Amygdala (tissue), 56 donors: ENCODE data around the gene LIF.
A peak's percentile ranks its signal among the peaks of the same experiment; 100 is the strongest.
"Not testable (repeated sequence)": the region's sequence is repeated elsewhere in the genome, so short reads cannot be mapped to it uniquely, and the experiment has no call there.

Experiments
- DNase-seq, 56 donors: peaks; one replicate each; lab custom pipeline; 2025; lab: John Stamatoyannopoulos, UW

Gene LIF

GRCh38 chr22:30247974-30248373, 1.4 kb upstream of the LIF start:
- DNase-seq: no peak

- no peak for DNase-seq
These were observed 1.0 kb upstream of the LIF start for GRCh38 chr22:30247561-30247960.

GRCh38 chr22:30246814-30247376, 336 bp upstream of the LIF start:
- no peak for DNase-seq

GRCh38 chr22:30245181-30245984, 1.2 kb downstream of the LIF start:
- DNase-seq: no peak

- no peak for DNase-seq
These were observed 1.9 kb downstream of the LIF start for GRCh38 chr22:30244641-30245040.

- no peak for DNase-seq
These were observed 2.5 kb downstream of the LIF start for GRCh38 chr22:30244066-30244465.

GRCh38 chr22:30243661-30244060, 2.9 kb downstream of the LIF start:
- no peak for DNase-seq

GRCh38 chr22:30241576-30242371, 4.8 kb downstream of the LIF start:
- no peak for DNase-seq

- DNase-seq: no peak
These were observed 5.8 kb downstream of the LIF start for GRCh38 chr22:30240541-30241417.

- no peak for DNase-seq
These were observed 6.8 kb downstream of the LIF start for GRCh38 chr22:30239488-30240405.

GRCh38 chr22:30238661-30239487, 7.7 kb downstream of the LIF start:
- DNase-seq: no peak

GRCh38 chr22:30238136-30238535, 8.4 kb downstream of the LIF start:
- DNase-seq: no peak

GRCh38 chr22:30236875-30237274, 9.7 kb downstream of the LIF start:
- no peak for DNase-seq

GRCh38 chr22:30235687-30236170, 10.8 kb downstream of the LIF start:
- DNase-seq: no peak

- DNase-seq: peak in 5 of 56 donors; percentile 4 to 21 (median 13)
These were observed 11.6 kb downstream of the LIF start for GRCh38 chr22:30234786-30235470.

- DNase-seq: not testable (repeated sequence)
These were observed 12.2 kb downstream of the LIF start for GRCh38 chr22:30234325-30234724.

- no peak for DNase-seq
These were observed 13.0 kb downstream of the LIF start for GRCh38 chr22:30233582-30233981.
